Neutrophil (primary cell): Measurements from ENCODE around the gene NALCN.

Experiments used
- H3K27ac ChIP-seq: fragments of 200-600 bp; sonication (generic); 2 replicates; pipeline ENCODE4 v1.5.1; 2016; ENCODE audit warnings: mild to moderate bottlenecking, moderate library complexity
- H3K27me3 ChIP-seq: fragments of 200-600 bp; sonication (generic); 2 replicates; pipeline ENCODE4 v1.6.0; 2016; ENCODE audit warnings: mild to moderate bottlenecking
- H3K36me3 ChIP-seq: fragments of 200-600 bp; sonication (generic); 2 replicates; pipeline ENCODE4 v1.5.1; 2017
- H3K4me1 ChIP-seq, 2 experiments: fragments of 200-600 bp in 1 of 2; sonication (generic) in 1 of 2; 1 replicate in 1 of 2; 2 replicates in 1 of 2; pipeline versions ENCODE4 v1.5.1 to v1.6.1; 2013 to 2016; ENCODE audit warnings: low read depth in 1 of 2, low read length in 1 of 2, mild to moderate bottlenecking in 1 of 2, moderate library complexity in 1 of 2; ENCODE audit not compliant: control insufficient read depth in 1 of 2, insufficient read depth in 1 of 2
- H3K4me3 ChIP-seq, 2 experiments: fragments of 200-600 bp in 1 of 2; sonication (generic) in 1 of 2; 1 replicate in 1 of 2; 2 replicates in 1 of 2; pipeline ENCODE4 v1.5.1; 2013 to 2016; ENCODE audit warnings: low read depth in 1 of 2, low read length in 1 of 2, mild to moderate bottlenecking in 1 of 2, moderate library complexity in 1 of 2
- H3K9me3 ChIP-seq: fragments of 200-600 bp; sonication (generic); 2 replicates; pipeline ENCODE4 v1.5.1; 2016
- CTCF ChIP-seq: fragments of 200-600 bp; sonication (generic); IDR thresholded peaks from 2 replicates; pipeline ENCODE4 v1.5.1; 2016; ENCODE audit warnings: antibody characterized with exemption

The NALCN gene

GRCh38 chr13:101307181-101307701 lies 109.1 kb downstream of the NALCN start:
- H3K4me1 ChIP-seq: no peaks in the 10 kb centered on the region
- no peaks in the 10 kb centered on the region for H3K9me3 ChIP-seq
- H3K36me3 ChIP-seq: no peaks in the 10 kb centered on the region
- no peak overlapping the region for H3K4me3 ChIP-seq
- H3K27ac ChIP-seq: no peak overlapping the region
- TF ChIP-seq CTCF: no peak
- H3K27me3 ChIP-seq: no peaks in the 10 kb centered on the region

GRCh38 chr13:101306773-101307172 lies 109.5 kb downstream of the NALCN start:
- Histone ChIP-seq H3K36me3 (no peaks in the 10 kb centered on the region), H3K27me3 (no peaks in the 10 kb centered on the region), H3K27ac (no peak overlapping the region)

GRCh38 chr13:101305981-101306411 lies 110.3 kb downstream of the NALCN start:
- H3K27me3 ChIP-seq: no peaks in the 10 kb centered on the region
- no peak for TF ChIP-seq CTCF
- H3K9me3 ChIP-seq: no peaks in the 10 kb centered on the region
- no peaks in the 10 kb centered on the region for H3K36me3 ChIP-seq
- H3K4me3 ChIP-seq: no peak overlapping the region
- H3K4me1 ChIP-seq: no peaks in the 10 kb centered on the region
- no peak overlapping the region for H3K27ac ChIP-seq

More at GRCh38 chr13:101306773-101307172, 109.5 kb downstream of the NALCN start:
- no peaks in the 10 kb centered on the region for H3K4me1 ChIP-seq
- TF ChIP-seq CTCF: no peak
- no peaks in the 10 kb centered on the region for H3K9me3 ChIP-seq
- no peak overlapping the region for H3K4me3 ChIP-seq

GRCh38 chr13:101303521-101303920 lies 112.8 kb downstream of the NALCN start:
- Histone ChIP-seq H3K4me1 (no peaks in the 10 kb centered on the region), H3K27me3 (no peaks in the 10 kb centered on the region), H3K9me3 (no peaks in the 10 kb centered on the region), H3K36me3 (no peaks in the 10 kb centered on the region), H3K27ac (no peak overlapping the region), H3K4me3 (no peak overlapping the region)
- TF ChIP-seq CTCF: no peak

- Histone ChIP-seq H3K4me1 (no peaks in the 10 kb centered on the region), H3K4me3 (no peak overlapping the region), H3K9me3 (no peaks in the 10 kb centered on the region), H3K36me3 (no peaks in the 10 kb centered on the region), H3K27me3 (no peaks in the 10 kb centered on the region), H3K27ac (no peak overlapping the region)
- no peak for TF ChIP-seq CTCF
These were observed 115.3 kb downstream of the NALCN start for GRCh38 chr13:101301053-101301452.

GRCh38 chr13:101300531-101300930 lies 115.8 kb downstream of the NALCN start:
- Histone ChIP-seq H3K27me3 (no peaks in the 10 kb centered on the region), H3K4me1 (no peaks in the 10 kb centered on the region), H3K27ac (no peak overlapping the region), H3K9me3 (no peaks in the 10 kb centered on the region), H3K4me3 (no peak overlapping the region), H3K36me3 (no peaks in the 10 kb centered on the region)
- no peak for TF ChIP-seq CTCF
